Measurements from ENCODE around the gene TNRC6C. TPM values are rescaled to one million over a fixed set of nuclear protein-coding genes. Genes with fewer than 3 reads are reported as not detected.

TNRC6C gene
- total and polyA plus RNA-seq, 2 experiments from 2014 or later, result 10.1 to 16.6 TPM

DNA sequence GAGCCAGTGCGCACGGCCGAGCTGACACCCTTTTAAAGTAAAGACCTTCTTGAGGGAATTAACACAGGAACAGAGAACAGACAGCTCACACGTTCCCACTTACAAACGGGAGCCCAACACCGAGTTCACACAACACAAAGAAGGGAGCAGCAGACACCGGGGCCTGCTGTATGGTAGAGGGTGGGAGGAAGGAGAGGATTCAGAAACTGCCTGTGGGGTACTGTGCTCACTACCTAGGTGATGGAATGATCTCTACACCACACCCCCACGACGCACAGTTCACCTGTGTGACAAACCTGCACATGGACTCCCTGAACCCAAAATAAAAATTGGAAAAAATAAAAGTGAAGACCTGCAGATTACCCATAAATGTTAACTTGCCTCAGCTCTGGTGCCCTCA is 137.6 kb downstream of the TNRC6C start (continued):
- TF ChIP-seq, protein P1, sequence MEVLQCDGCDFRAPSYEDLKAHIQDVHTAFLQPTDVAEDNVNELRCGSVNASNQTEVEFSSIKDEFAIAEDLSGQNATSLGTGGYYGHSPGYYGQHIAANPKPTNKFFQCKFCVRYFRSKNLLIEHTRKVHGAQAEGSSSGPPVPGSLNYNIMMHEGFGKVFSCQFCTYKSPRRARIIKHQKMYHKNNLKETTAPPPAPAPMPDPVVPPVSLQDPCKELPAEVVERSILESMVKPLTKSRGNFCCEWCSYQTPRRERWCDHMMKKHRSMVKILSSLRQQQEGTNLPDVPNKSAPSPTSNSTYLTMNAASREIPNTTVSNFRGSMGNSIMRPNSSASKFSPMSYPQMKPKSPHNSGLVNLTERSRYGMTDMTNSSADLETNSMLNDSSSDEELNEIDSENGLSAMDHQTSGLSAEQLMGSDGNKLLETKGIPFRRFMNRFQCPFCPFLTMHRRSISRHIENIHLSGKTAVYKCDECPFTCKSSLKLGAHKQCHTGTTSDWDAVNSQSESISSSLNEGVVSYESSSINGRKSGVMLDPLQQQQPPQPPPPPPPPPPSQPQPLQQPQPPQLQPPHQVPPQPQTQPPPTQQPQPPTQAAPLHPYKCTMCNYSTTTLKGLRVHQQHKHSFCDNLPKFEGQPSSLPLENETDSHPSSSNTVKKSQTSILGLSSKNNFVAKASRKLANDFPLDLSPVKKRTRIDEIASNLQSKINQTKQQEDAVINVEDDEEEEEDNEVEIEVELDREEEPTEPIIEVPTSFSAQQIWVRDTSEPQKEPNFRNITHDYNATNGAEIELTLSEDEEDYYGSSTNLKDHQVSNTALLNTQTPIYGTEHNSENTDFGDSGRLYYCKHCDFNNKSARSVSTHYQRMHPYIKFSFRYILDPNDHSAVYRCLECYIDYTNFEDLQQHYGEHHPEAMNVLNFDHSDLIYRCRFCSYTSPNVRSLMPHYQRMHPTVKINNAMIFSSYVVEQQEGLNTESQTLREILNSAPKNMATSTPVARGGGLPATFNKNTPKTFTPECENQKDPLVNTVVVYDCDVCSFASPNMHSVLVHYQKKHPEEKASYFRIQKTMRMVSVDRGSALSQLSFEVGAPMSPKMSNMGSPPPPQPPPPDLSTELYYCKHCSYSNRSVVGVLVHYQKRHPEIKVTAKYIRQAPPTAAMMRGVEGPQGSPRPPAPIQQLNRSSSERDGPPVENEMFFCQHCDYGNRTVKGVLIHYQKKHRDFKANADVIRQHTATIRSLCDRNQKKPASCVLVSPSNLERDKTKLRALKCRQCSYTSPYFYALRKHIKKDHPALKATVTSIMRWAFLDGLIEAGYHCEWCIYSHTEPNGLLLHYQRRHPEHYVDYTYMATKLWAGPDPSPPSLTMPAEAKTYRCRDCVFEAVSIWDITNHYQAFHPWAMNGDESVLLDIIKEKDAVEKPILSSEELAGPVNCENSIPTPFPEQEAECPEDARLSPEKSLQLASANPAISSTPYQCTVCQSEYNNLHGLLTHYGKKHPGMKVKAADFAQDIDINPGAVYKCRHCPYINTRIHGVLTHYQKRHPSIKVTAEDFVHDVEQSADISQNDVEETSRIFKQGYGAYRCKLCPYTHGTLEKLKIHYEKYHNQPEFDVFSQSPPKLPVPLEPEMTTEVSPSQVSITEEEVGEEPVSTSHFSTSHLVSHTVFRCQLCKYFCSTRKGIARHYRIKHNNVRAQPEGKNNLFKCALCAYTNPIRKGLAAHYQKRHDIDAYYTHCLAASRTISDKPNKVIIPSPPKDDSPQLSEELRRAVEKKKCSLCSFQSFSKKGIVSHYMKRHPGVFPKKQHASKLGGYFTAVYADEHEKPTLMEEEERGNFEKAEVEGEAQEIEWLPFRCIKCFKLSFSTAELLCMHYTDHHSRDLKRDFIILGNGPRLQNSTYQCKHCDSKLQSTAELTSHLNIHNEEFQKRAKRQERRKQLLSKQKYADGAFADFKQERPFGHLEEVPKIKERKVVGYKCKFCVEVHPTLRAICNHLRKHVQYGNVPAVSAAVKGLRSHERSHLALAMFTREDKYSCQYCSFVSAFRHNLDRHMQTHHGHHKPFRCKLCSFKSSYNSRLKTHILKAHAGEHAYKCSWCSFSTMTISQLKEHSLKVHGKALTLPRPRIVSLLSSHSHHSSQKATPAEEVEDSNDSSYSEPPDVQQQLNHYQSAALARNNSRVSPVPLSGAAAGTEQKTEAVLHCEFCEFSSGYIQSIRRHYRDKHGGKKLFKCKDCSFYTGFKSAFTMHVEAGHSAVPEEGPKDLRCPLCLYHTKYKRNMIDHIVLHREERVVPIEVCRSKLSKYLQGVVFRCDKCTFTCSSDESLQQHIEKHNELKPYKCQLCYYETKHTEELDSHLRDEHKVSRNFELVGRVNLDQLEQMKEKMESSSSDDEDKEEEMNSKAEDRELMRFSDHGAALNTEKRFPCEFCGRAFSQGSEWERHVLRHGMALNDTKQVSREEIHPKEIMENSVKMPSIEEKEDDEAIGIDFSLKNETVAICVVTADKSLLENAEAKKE (CRISPR knock-in tag; IDR thresholded peaks at IDR 0.05), result no peak
- TF ChIP-seq JUNB (IDR thresholded peaks at IDR 0.05; ENCODE audit: unreplicated experiment) (no peak), POLR2AphosphoS5 (IDR thresholded peaks at IDR 0.05; ENCODE audit: low read depth) (no peak), EZH2phosphoT487 (IDR thresholded peaks at IDR 0.05; ENCODE audit: unreplicated experiment) (no peak)

GRCh38 chr17:78101112-78101511 is 142.6 kb downstream of the TNRC6C start:
- Histone ChIP-seq H3K4me2 (no peak overlapping the region), H3F3A (replicated peaks; ENCODE audit: low read depth) (no peaks in the 10 kb centered on the region), H4K20me1 (replicated peaks; ENCODE audit: insufficient read depth) (no peaks in the 10 kb centered on the region; the same call in 1 of the 2 replicates), H3K36me3 (ENCODE audit: insufficient read depth) (peaks cover 42% of the 10 kb centered on the region), H3K4me3 (no peak overlapping the region), H3K27me3 (ENCODE audit: insufficient read depth) (no peaks in the 10 kb centered on the region), H2AFZ (no peak overlapping the region), H3K9me2 (ENCODE audit: insufficient read depth) (no peaks in the 10 kb centered on the region), H3K27ac (ENCODE audit: low read depth) (no peak overlapping the region), H3K79me2 (replicated peaks; ENCODE audit: insufficient read depth) (no peaks in the 10 kb centered on the region), H3K4me1 (ENCODE audit: insufficient read depth) (peaks cover 11% of the 10 kb centered on the region)
- DNase-seq (ENCODE audit: low spot score), result no peak
- peaks cover 3% of the 10 kb centered on the region; the same call in 2 of the 3 replicates for H3K4me1 Mint-ChIP-seq
- no peak overlapping the region for H3K4me3 Mint-ChIP-seq
- TF ChIP-seq ZNF331 (CRISPR knock-in tag; IDR thresholded peaks at IDR 0.05; ENCODE audit: low read depth) (no peak), ZNF114 (CRISPR knock-in tag; IDR thresholded peaks at IDR 0.05) (no peak), EZH2phosphoT487 (IDR thresholded peaks at IDR 0.05; ENCODE audit: unreplicated experiment) (no peak), JUNB (IDR thresholded peaks at IDR 0.05; ENCODE audit: unreplicated experiment) (no peak), CTCF (conservative IDR thresholded peaks at IDR 0.05; ENCODE audit: low read depth in 2 of 2) (no peak), STAT1 (IDR thresholded peaks at IDR 0.05; ENCODE audit: unreplicated experiment) (no peak)
- peaks cover 31% of the 10 kb centered on the region for H3K9me3 Mint-ChIP-seq
- ATAC-seq, result no peak
- no peak overlapping the region for H3K27ac Mint-ChIP-seq
- peaks cover 81% of the 10 kb centered on the region for H3K36me3 Mint-ChIP-seq (ENCODE audit: low read depth)
- peaks cover 10% of the 10 kb centered on the region for H3K27me3 Mint-ChIP-seq (ENCODE audit: insufficient read depth, low read depth, poor library complexity)

All from GM23338 (cell line).